HepG2 (cell line): Measurements from ENCODE around the gene C1orf74. TPM values are rescaled to one million over a fixed set of nuclear protein-coding genes. Genes with fewer than 3 reads are reported as not detected.

Source experiments
- ATM ChIP-seq: fragments of 450-650 bp; IDR thresholded peaks from 2 replicates; pipeline ENCODE4 v1.7.1; 2017; ENCODE audit warnings: mild to moderate bottlenecking, borderline replicate concordance
- FOXK1 ChIP-seq: sonication (generic); formaldehyde crosslinking; IDR thresholded peaks from 2 replicates; pipeline ENCODE4 v1.4.0; 2020; ENCODE audit warnings: low read depth, missing genetic modification reagents, borderline replicate concordance
- MED1 ChIP-seq: sonication (generic); formaldehyde crosslinking; IDR thresholded peaks from 2 replicates; pipeline ENCODE4 v1.4.0; 2020; ENCODE audit warnings: missing genetic modification reagents
- MTF2 ChIP-seq: sonication (generic); formaldehyde crosslinking; IDR thresholded peaks from 2 replicates; pipeline ENCODE4 v1.5.0; 2020; ENCODE audit warnings: missing genetic modification reagents, borderline replicate concordance
- MXI1 ChIP-seq: IDR thresholded peaks from 3 replicates; pipeline ENCODE4 v1.6.1; 2012; ENCODE audit warnings: low read depth, low read length, inconsistent platforms, borderline replicate concordance
- SOX6 ChIP-seq, 2 experiments: fragments of 450-650 bp in 1 of 2; sonication (generic) in 1 of 2; formaldehyde crosslinking in 1 of 2; IDR thresholded peaks; 2 replicates each; pipeline versions ENCODE4 v1.4.0 to v1.6.1; 2017 to 2020; ENCODE audit warnings: antibody characterized with exemption in 1 of 2, mild to moderate bottlenecking in 1 of 2, missing genetic modification reagents in 1 of 2
- SYNCRIP ChIP-seq: fragments of 200-400 bp; formaldehyde crosslinking; IDR thresholded peaks from 2 replicates; pipeline ENCODE4 v1.6.1; 2018; ENCODE audit warnings: mild to moderate bottlenecking, low read depth, low read length; ENCODE audit not compliant: insufficient read depth
- ZNF34 ChIP-seq: sonication (generic); formaldehyde crosslinking; IDR thresholded peaks from 2 replicates; pipeline ENCODE4 v1.4.0; 2020; ENCODE audit warnings: mild to moderate bottlenecking, missing genetic modification reagents, borderline replicate concordance
- ZNF615 ChIP-seq: sonication (generic); formaldehyde crosslinking; IDR thresholded peaks from 2 replicates; pipeline ENCODE4 v1.5.0; 2020; ENCODE audit warnings: mild to moderate bottlenecking, missing genetic modification reagents, borderline replicate concordance
- ZNF737 ChIP-seq: sonication (generic); formaldehyde crosslinking; IDR thresholded peaks from 2 replicates; pipeline ENCODE4 v1.5.0; 2020; ENCODE audit warnings: missing genetic modification reagents, mild to moderate bottlenecking, borderline replicate concordance
- ZNF772 ChIP-seq: sonication (generic); formaldehyde crosslinking; IDR thresholded peaks from 2 replicates; pipeline ENCODE4 v1.5.0; 2020; ENCODE audit warnings: mild to moderate bottlenecking, missing genetic modification reagents
- polyA plus RNA-seq, 8 experiments: library from polyadenylated mRNA; depleted of rRNA in 3 of 8; stranded (reverse) in 7 of 8; unstranded in 1 of 8; fragments of >200 nt; fragmentation: Illumina TruSeq in 4 of 8; extraction: Trizol in 4 of 8; gene quantifications; 2 replicates each; pipeline versions ENCODE4 v1.2.1 to v1.2.3, GENCODE V29; 2011 to 2016; ENCODE audit warnings: low read depth in 4 of 8, missing spikeins in 1 of 8, mixed read lengths in 1 of 8; ENCODE audit not compliant: insufficient read depth in 1 of 8
- total RNA-seq, 5 experiments: library from RNA; depleted of rRNA; stranded (reverse); fragments of >200 nt; fragmentation: Illumina TruSeq; extraction: Trizol; gene quantifications; 2 replicates each; pipeline ENCODE4 v1.2.3, GENCODE V29; 2016; ENCODE audit warnings: low read depth in 1 of 5
- TF ChIP-seq, protein P1 (sequence below): sonication (generic); formaldehyde crosslinking; IDR thresholded peaks from 2 replicates; pipeline ENCODE4 v1.5.1; 2020; ENCODE audit warnings: mild to moderate bottlenecking, missing genetic modification reagents, borderline replicate concordance
- TF ChIP-seq, protein P2 (sequence below): sonication (generic); formaldehyde crosslinking; IDR thresholded peaks from 2 replicates; pipeline ENCODE4 v1.4.0; 2020; ENCODE audit warnings: missing genetic modification reagents
- TF ChIP-seq, protein P3 (sequence below): sonication (generic); formaldehyde crosslinking; IDR thresholded peaks from 2 replicates; pipeline ENCODE4 v1.8.1; 2023; ENCODE audit warnings: mild to moderate bottlenecking, missing genetic modification reagents, borderline replicate concordance
- TF ChIP-seq, protein P4 (sequence below): sonication (generic); formaldehyde crosslinking; IDR thresholded peaks from 2 replicates; pipeline ENCODE4 v1.4.0; 2020; ENCODE audit warnings: mild to moderate bottlenecking, missing genetic modification reagents

C1orf74 gene
- total and polyA plus RNA-seq, 2 of the 13 experiments (the other 11 are each of a cell fraction or from before 2014, with no cell fraction given) = 0.33 to 0.71 TPM

DNA sequence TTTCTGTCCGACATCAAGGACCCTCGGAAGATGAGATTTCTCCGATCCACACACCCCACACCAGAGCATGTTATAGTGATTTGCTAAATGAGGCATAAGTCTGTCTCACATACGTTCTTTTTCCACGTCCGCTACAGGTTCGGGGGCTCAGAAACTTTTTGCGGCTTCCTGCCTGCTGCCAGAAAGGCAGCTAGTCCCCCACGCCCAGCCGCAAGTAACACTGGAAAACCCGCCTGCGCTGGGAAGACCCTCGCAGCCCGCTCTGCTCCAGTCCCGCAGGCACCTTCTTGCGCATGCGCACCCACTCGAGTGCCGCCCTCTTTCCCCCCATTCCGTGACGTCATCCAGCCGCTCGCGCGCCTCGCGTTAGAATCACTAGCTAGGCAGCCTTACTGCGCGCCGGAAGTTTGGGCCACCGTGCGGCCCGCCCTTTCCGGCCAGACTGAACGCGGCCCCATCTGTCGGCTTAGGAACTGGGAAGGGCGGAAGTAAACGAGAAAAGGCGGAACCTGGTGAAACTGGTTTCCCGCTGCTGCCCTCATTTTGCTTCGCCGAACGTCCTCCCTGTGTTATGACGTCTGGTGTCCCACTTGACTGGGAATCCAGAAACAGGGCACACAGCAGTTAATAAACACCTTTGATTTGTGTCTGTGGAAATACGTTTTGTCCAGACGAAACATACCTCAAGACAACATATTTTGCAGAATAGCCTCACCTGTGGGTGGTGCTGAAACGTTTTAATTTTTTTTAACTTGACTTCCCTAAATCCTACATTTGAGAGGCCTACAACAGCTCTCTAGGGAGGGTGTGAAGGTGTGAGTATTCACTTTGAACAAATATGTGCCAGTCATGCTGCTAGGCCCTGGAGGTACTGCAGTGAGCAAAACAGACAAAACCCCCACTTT lies at the start of gene C1orf74 (continued):
- TF ChIP-seq, protein P1, sequence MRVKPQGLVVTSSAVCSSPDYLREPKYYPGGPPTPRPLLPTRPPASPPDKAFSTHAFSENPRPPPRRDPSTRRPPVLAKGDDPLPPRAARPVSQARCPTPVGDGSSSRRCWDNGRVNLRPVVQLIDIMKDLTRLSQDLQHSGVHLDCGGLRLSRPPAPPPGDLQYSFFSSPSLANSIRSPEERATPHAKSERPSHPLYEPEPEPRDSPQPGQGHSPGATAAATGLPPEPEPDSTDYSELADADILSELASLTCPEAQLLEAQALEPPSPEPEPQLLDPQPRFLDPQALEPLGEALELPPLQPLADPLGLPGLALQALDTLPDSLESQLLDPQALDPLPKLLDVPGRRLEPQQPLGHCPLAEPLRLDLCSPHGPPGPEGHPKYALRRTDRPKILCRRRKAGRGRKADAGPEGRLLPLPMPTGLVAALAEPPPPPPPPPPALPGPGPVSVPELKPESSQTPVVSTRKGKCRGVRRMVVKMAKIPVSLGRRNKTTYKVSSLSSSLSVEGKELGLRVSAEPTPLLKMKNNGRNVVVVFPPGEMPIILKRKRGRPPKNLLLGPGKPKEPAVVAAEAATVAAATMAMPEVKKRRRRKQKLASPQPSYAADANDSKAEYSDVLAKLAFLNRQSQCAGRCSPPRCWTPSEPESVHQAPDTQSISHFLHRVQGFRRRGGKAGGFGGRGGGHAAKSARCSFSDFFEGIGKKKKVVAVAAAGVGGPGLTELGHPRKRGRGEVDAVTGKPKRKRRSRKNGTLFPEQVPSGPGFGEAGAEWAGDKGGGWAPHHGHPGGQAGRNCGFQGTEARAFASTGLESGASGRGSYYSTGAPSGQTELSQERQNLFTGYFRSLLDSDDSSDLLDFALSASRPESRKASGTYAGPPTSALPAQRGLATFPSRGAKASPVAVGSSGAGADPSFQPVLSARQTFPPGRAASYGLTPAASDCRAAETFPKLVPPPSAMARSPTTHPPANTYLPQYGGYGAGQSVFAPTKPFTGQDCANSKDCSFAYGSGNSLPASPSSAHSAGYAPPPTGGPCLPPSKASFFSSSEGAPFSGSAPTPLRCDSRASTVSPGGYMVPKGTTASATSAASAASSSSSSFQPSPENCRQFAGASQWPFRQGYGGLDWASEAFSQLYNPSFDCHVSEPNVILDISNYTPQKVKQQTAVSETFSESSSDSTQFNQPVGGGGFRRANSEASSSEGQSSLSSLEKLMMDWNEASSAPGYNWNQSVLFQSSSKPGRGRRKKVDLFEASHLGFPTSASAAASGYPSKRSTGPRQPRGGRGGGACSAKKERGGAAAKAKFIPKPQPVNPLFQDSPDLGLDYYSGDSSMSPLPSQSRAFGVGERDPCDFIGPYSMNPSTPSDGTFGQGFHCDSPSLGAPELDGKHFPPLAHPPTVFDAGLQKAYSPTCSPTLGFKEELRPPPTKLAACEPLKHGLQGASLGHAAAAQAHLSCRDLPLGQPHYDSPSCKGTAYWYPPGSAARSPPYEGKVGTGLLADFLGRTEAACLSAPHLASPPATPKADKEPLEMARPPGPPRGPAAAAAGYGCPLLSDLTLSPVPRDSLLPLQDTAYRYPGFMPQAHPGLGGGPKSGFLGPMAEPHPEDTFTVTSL (CRISPR knock-in tag) = no peak
- TF ChIP-seq MTF2 (CRISPR knock-in tag) (peak; percentile 78; the same call in 1 of the 2 replicates), SYNCRIP (no peak), FOXK1 (CRISPR knock-in tag) (peak; percentile 67; the same call in 1 of the 2 replicates), SOX6 (IDR thresholded peaks at IDR 0.05) (no peak), SOX6 (CRISPR knock-in tag; IDR thresholded peaks at IDR 0.05) (peak; percentile 21; the same call in 1 of the 2 replicates), ZNF737 (CRISPR knock-in tag) (no peak), ZNF772 (CRISPR knock-in tag) (peak; percentile 67), ZNF615 (CRISPR knock-in tag) (0 out of 2 replicates have a peak, but pooled peaks have one; percentile 32), ZNF34 (CRISPR knock-in tag) (no peak), MED1 (CRISPR knock-in tag) (0 out of 2 replicates have a peak, but pooled peaks have one; percentile 15), MXI1 (peak; percentile 14; the same call in 1 of the 3 replicates), ATM (no peak)
- TF ChIP-seq, protein P2, sequence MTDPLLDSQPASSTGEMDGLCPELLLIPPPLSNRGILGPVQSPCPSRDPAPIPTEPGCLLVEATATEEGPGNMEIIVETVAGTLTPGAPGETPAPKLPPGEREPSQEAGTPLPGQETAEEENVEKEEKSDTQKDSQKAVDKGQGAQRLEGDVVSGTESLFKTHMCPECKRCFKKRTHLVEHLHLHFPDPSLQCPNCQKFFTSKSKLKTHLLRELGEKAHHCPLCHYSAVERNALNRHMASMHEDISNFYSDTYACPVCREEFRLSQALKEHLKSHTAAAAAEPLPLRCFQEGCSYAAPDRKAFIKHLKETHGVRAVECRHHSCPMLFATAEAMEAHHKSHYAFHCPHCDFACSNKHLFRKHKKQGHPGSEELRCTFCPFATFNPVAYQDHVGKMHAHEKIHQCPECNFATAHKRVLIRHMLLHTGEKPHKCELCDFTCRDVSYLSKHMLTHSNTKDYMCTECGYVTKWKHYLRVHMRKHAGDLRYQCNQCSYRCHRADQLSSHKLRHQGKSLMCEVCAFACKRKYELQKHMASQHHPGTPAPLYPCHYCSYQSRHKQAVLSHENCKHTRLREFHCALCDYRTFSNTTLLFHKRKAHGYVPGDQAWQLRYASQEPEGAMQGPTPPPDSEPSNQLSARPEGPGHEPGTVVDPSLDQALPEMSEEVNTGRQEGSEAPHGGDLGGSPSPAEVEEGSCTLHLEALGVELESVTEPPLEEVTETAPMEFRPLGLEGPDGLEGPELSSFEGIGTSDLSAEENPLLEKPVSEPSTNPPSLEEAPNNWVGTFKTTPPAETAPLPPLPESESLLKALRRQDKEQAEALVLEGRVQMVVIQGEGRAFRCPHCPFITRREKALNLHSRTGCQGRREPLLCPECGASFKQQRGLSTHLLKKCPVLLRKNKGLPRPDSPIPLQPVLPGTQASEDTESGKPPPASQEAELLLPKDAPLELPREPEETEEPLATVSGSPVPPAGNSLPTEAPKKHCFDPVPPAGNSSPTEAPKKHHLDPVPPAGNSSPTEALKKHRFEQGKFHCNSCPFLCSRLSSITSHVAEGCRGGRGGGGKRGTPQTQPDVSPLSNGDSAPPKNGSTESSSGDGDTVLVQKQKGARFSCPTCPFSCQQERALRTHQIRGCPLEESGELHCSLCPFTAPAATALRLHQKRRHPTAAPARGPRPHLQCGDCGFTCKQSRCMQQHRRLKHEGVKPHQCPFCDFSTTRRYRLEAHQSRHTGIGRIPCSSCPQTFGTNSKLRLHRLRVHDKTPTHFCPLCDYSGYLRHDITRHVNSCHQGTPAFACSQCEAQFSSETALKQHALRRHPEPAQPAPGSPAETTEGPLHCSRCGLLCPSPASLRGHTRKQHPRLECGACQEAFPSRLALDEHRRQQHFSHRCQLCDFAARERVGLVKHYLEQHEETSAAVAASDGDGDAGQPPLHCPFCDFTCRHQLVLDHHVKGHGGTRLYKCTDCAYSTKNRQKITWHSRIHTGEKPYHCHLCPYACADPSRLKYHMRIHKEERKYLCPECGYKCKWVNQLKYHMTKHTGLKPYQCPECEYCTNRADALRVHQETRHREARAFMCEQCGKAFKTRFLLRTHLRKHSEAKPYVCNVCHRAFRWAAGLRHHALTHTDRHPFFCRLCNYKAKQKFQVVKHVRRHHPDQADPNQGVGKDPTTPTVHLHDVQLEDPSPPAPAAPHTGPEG (CRISPR knock-in tag) = 0 out of 2 replicates have a peak, but pooled peaks have one; percentile 31
- TF ChIP-seq, protein P3, sequence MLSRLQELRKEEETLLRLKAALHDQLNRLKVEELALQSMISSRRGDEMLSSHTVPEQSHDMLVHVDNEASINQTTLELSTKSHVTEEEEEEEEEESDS = no peak
- TF ChIP-seq, protein P4, sequence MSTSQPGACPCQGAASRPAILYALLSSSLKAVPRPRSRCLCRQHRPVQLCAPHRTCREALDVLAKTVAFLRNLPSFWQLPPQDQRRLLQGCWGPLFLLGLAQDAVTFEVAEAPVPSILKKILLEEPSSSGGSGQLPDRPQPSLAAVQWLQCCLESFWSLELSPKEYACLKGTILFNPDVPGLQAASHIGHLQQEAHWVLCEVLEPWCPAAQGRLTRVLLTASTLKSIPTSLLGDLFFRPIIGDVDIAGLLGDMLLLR (CRISPR knock-in tag) = peak; percentile 55; the same call in 1 of the 2 replicates
